ENCODE results near the gene PATL2.
A peak's percentile ranks its signal among the peaks of the same experiment; 100 is the strongest.
"Not testable (repeated sequence)": the region's sequence is repeated elsewhere in the genome, so short reads cannot be mapped to it uniquely, and the experiment has no call there.

Gene PATL2

DNA sequence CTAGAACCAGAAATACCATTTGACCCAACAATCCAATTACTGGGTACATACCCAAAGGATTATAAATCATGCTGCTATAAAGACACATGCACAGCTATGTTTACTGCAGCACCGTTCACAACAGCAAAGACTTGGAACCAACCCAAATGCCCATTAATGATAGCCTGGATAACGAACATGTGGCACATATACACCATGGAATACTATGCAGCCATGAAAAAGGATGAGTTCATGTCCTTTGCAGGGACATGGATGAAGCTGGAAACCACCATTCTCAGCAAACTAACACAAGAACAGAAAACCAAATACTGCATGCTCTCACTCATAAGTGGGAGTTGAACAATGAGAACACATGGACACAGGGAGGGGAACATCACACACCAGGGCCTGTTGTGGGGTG lies 21.8 kb downstream of the PATL2 start:
- DNase-seq = not testable (repeated sequence)

DNA sequence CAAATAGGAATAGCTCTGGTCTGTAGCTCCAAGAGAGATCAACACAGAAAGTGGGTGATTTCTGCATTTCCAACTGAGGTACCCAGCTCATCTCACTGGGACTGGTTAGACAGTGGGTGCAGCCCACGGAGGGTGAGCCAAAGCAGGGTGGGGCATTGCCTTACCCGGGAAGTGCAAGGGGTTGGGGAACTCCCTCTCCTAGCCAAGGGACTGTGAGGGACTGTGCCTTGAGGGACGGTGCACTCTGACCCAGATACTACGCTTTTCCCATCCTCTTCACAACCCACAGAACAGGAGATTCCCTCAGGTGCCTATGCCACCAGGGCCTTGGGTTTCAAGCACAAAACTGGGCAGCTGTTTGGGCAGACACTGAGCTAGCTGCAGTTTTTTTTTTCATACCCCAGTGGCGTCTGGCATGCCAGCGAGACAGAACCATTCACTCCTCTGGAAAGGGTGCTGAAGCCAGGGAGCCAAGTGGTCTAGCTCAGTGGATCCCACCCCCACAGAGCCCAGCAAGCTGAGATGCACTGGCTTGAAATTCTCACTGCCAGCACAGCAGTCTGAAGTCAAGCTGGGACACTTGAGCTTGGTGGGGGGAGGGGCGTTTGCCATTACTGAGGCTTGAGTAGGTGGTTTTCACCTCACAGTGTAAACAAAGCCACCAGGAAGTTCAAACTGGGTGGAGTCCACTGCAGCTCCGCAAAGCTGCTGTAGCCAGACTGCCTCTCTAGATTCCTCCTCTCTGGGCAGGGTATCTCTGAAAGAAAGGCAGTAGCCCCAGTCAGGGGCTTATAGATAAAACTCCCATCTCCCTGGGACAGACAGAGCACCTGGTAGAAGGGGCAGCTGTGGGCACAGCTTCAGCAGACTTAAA lies 28.1 kb downstream of the PATL2 start:
- not testable (repeated sequence) for DNase-seq

DNA sequence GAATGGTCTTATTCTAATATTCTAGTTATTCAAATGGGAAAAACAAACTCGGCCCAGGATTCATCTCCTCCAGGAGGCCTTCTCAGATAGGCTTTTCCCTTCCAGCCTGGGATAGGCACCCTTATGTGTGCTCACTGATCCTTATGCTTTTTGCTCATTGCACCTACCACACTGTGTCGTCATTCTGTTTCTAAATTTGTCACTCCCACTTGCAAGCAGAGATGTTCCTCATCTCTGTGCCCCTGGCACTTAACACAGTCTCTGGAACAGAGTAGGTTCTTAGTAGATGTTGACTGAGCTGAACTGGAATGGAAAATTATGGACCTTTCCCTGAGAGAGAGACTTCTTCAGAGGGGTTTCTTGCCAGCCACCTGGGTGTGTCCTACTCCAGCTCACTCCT lies 28.9 kb downstream of the PATL2 start:
- no peak for DNase-seq

DNA sequence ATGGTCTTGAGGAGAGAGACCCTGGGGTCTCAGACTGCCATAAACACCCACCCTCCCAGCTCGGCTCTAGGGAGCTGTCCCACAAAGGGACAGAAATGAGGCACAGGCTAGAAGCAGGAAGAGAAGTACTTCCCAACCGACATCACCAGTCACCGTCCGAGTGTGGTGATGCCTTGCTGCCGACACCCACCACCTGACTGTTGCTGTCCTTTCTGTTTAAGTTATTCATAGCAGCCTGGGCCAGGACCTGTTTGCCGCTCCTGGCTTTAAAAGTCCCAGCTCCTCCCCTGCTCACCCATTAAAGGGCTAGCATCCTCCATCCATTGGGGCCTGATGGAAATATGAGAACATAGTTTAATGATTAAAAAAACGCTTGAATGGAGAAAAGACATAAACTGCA lies 34.4 kb downstream of the PATL2 start:
- DNase-seq = no peak

DNA sequence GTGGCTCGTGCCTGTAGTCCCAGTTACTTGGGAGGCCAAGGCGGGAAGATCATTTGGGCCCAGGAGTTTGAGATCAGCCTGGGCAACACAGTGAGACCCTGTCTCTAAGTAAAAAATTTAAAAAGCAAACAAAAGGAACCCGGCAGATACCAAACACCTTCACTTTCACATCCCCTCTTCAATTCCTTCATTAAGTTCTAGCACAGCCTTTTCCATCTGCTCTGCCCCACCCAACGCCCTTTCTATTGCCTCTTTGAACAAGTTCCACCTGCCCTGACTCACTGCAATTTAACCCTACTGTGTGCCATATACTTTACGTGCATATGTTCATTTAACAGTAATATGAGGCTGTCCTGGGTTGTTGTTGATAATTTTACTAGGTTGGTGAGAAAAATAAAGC lies 35.2 kb downstream of the PATL2 start:
- no peak for DNase-seq

DNA sequence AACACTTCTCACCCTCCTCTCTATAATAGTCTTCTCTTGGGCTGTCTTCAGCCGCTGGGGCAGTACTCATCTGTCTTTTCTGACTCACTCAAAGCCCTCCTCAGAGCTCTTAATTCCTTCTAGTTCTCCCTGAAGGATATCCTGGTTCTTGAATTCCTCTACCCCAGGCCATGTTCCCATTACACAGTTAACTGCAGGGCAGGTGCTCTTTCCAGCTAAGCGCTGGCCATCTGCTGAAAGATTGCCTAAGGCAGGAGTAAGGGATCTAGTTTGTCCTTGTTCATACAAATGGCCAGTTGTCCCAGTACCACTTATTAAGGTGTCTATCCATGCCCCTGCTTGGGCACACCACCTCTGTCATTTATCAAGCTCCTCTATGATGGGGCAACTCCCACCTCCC lies 37.5 kb downstream of the PATL2 start:
- no peak for DNase-seq

DNA sequence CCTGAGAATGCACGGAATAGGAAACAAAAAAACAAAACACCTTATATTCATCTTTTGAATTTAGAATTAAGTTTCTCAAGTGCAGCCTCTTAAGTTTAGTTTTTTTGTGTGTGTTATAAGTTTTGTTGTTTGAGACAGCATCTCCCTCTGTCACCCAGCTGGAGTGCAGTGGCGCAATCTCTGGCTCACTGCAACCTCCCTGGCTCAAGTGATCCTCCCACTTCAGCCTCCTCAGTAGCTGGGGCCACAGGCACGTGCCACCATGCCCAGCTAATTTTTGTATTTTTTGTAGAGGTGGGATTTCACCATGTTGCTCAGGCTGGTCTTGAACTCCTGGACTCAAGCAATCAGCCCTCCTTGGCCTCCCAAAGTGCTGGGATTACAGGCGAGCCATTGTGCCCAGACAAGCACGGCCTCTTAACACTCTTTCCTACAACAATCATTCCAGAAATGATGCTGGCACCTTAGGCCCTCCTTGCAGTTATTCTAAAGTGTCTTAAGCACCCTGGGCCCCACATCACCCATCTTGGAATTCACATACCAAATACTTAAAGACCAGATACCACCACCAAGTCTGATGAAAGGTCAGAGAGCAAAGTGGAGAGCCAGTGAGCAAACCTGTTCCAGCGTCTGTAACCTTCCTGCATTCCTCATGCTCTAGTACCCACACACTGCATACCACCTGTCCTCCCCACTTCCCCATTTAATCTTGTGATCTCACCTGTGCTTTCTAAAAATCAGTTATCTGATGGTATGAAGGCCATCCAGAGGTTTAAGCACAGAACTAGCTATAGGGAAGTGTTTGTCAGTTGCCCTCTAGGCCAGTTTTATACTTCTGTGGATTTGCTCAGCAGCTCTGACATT lies 40.8 kb downstream of the PATL2 start:
- DNase-seq = no peak

DNA sequence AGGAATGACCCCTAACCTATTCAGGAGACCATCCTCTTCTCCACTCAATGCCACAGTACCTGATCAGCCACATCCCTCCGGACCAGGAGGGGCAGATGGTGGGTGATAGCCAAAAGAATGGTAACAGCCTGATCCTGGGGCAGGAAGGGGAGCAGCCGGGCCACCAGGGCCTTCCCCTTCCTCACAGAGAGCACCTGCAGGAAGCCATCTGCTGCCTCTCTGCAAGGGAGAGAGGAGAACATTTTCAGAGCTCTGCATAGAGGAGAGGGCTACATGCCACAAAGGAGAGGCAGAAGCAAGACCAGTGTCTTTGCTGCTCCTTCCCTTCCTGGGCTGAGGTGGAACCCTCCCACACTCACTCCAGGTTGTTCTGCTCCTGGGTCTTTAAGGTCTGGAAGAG lies 42.2 kb downstream of the PATL2 start:
- no peak for DNase-seq

DNA sequence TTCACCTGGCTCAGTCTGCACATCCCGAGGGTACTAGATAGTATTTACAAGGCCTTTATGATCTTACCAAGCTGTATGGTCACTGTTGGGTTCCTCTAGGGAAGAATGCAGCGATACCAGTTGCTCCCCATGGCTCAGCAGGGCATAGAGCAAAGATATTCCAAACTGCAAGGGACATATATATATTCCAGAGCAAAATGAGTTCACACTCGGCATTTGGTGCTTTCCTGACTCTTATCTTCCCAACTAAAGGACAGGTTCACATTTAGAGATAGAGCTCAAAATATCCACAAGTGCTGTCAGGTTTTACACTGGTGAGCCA lies 44.1 kb downstream of the PATL2 start:
- no peak for DNase-seq

DNA sequence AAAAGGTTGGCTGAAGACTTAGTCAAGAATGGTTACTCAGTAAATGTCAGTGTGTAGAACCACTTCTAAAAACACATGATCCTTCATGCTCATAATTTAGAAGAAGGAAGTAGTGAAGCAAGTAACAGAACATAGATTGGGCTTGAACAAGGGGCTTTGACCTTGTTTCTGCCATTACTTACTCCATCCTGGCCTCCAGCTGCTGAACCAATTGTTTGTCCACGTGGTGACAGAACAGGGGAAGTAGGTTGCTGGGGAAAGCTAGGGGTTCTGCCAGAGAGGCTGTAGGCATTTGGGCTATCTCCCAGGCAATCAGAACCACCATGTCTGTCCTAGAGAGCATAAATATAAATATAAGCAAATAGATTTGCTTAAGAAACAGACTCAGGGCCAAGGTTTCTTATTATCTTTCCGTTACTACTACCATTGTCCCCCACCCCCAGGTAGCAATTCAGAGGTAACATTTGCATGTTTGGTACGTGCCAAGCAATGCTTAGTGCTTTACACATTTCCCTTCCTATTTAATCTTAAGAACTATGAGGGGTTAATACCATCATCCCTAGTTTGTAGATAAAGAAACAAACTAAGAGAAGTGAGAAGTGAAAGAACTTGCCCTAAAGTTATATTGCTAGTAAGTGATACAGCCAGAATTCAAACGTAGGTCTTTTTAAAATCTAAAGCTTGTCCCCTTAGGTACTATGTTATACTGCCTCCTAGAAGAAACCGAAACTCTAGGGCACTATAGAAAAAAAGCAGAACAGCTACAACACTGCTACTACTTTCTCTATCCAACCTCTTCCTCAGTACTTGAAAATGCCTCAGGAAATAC lies 44.7 kb downstream of the PATL2 start:
- DNase-seq = no peak

DNA sequence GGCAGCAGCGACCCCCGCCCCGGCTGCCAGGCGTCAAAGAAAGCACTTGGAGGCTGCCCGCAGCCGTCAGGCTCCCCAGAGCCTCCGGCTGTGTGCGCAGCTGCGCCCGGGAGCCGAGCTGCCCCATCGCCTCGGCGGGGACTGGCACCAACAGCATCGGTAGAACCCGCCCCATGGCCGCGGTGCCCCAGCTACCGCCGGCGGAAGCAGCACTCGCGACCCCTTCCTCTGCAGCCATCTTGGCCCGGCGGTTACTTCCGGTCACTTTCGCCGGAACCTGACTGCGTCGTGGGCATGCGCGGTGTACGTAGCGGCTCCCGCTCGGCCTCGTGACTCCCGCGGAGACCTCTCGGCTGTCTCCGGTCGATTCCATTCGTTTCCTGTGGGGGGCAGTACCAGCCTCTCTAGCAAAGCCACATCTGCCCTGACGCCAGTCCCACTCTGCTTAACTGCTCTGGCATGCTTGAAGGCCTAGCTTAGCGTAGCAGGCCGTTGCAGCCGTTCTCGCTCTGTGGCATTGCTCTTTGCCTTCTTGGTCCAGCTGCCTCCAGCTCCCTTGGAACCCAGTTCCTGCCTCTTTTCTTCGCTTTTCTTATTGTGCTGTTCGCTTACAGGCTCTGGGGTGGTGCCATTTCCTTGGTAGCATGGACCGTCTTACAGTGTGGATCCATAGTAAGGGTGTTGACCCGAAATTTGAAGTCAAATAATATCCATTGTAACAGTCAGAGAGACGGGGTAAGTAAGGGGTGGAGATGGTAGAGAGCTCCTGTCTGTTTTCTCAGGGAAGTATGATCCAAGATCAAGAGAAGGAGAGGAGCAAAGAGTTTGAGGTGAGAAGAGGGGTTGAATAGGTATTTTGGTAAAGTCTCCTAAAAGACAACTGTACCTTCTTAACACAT lies 47.5 kb downstream of the PATL2 start, which contains the start of gene SPG11:
SPG11 (minus strand) TSS at position 253 of the 899 bp plus-strand sequence; CDS start at position 238, 15 bp downstream.
- peak; percentile 93 for DNase-seq

DNA sequence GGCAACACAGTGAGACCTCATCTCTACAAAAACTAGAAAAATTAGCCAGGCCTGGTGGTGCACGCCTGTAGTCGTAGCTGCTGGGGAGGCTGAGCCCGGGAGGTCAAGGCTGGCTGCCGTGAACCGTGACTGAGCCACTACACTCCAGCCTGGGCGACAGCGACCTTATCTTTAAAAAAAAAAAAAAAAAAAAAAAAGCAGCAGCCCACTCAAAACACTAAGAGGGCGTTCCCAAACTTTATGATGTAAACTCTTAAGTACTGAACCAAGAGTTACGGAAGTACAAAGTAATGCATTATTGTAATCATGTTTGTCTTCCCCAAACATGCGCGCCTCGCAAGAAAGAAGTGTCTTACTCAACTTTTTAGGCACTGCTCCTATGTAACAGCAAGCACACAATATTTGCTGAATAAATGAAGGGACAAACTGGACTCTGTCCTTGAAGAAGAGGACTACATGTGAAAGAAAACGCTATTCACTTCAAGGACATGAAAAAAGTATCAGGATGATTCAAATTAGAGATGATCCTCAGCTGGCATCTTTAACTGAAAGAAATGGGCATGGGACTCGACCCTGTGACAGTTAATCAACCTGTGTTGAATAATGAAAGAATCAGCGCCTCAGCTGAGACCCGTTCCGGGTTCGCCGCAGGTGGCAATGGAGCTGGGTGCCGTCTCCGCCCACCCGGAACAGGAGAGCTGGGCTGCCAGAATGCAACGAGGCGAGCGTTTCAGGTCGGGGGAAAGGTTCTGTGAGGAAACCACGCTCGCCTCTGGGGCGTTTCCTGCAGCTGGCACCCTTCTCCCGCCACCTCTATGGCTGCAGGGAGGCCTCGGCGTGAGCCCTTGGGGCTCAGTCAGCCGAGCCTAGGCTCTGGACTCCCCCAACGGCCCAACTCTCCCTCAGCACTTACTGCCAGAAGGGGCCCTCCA lies 48.4 kb downstream of the PATL2 start:
- DNase-seq = no peak

DNA sequence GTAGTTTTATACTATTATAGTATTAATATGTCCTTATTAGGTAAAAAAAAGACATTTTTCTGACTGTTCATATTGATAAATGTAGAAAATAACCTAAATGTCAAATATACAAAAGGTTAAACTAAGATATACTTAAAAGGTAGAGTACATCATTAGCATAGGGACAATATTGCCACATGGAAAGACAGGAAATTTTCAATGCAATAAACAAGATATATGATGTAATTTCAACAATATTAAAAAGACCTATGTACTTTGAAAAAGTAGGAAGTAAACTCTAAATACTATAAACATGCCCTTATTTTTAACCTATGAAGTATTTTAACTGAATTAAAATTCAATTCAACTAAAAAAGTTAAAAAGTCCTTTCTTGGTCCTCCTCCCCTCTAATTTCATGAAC lies 49.5 kb downstream of the PATL2 start:
- no peak for DNase-seq

DNA sequence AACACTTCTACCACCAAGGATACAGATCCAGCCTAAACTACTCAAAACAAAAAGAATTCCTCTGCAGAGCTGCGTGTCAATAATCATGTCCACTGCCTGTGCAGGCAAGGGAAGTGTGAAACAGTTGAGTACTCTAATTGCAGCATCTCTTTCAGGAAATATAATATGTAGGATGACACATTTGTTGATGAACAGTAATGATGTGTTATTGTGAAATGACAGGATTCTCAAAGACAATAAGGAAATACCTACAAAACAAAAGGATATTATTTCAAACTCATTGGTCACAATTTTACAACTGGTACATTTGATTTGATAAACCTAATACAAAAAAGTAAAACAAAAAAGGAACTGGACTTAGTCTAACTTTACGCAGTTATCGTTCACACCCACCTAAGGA lies 52.1 kb downstream of the PATL2 start:
- no peak for DNase-seq

DNA sequence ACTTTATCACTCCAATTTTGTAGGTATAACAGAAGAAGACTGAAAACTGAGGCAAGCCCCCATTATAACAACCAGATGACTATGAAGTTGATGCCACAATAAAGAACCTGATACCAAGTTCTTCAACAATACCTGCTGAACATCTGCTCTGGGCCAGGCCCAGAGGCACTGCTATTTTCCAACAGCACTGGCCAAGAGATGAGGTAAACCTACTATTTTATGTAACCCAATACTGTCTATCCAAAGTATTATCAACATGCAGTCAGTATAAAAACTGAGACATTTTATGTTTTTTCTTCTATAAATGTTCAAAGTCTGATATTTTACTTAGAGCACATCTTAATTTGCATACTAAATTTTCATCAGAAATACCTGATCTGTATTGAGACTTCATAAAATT lies 53.7 kb downstream of the PATL2 start:
- no peak for DNase-seq

DNA sequence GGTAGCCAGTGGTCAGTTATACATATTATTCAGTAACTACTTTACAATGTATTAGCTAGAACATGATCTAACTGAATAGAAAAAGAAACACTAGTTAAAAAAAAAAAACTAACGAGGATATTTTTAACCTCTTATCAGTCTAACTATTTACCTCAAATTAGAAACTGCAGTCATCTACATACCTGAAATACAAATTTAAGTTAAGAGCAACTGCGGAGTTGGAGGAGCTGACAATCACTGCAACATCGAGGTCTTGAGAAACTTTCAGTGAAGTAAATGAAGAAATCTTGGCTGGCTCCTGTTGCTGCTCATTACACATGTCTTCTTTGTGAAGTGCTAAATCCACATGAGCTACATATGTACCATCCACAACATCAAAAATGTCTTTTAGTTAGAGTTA lies 54.2 kb downstream of the PATL2 start:
- no peak for DNase-seq

DNA sequence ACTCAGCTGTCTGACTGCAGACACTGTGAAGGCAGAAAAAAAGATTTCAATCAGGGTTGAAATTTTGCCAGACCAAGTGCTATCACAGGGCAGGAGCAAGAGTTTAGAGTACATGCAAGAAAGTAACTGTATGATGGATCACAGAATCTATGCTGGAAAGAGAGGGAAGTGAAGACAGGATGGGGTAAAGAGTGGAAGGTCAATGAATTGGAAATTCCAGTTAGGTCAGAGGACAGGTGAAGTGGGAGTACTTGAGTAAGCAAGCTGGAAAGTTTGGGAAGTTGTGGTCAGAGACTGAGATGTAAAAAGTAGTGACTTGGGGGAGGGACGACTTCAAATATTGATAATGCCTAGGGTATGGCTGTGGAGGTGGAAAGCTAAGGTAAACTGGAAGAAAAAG lies 54.8 kb downstream of the PATL2 start:
- no peak for DNase-seq

DNA sequence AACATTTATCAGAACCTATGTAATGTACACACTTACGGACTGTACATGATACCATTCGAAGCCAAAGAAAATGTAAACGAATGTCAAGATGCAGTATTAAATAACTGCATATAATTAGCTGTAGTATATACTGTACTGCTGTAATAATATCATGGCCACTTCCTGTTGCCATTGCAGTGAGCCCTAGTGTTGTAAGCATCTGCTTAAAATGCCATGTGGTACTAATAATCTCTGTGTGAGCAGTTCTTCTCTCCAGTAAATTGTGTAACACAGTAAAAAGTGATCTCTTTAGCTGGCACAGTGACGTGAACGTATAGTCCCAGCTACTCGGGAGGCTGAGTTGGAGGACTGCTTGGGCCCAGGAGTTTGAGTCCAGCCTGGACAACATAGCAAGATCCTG lies 56.3 kb downstream of the PATL2 start:
- no peak for DNase-seq

DNA sequence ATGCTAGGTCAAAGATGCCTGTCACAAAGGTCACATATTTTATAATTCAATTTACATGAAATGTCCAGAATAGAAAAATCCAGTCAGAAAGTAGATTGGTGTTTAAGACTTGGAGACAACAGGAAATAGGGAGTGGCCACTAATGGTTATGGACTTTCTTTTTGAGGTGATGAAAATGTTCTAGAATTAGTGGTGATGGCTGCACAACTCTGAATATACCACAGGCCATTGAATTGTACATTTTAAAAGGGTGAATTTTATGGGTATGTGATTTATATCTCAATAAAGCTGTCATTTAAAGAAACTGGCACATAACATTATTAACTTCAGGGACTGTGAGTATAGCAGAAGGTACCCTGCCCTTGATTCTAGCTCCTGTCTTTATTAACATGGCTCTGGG lies 63.5 kb downstream of the PATL2 start:
- no peak for DNase-seq

DNA sequence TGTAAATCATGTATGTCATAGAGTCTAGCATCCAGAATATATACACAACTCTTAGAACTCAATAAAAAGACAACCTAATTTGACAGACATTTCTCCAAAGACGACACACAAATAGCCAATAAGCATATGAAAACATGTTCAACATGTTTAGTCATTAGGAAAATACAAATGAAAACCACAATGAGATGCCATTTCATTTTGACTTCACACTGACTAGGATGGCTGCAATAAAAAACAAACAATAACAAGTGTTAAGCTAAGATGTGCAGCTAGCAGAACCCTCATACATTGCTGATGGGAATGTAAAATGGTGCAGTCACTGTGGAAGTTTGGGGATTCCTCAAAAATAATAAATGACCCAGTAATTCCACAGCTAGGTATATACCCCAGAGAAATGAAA lies 64.1 kb downstream of the PATL2 start:
- DNase-seq = no peak

DNA sequence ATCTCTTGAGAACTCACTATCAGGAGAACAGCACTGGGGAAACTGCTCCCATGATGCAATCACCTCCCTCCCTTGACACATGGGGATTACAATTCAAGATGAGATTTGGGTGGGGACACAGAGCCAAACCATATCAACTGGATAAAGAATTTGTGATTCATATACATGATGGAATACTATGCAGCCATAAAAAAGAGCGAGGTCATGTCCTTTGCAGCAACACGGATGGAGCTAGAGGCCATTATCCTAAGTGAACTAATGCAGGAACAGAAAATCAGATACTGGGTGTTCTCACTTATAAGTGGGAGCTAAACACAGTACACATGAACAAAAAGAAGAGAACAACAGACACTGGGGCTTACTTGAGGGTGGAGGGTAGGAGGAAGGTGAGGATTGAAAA lies 64.7 kb downstream of the PATL2 start:
- no peak for DNase-seq
